GM12878 (cell line): ENCODE results near the gene ZFC3H1. TPM values are rescaled to one million over a fixed set of nuclear protein-coding genes. Genes with fewer than 3 reads are reported as not detected.

Source experiments
- ATAC-seq: fragments of 200-7000 bp; cut with Tn5 transposase; 3 replicates; pipeline ENCODE4 v1.9.1; 2020; ENCODE audit warnings: mild to moderate bottlenecking, moderate library complexity
- BruUV-seq: library from RNA; stranded (reverse); fragments of 400-500 nt; replicated peaks from 2 replicates; lab custom pipeline; 2021; lab: Mats Ljungman, UMichigan
- CTCF ChIA-PET: fragments of 300-600 bp; sonication (Branson Sonifier 250); formaldehyde crosslinking; extraction: SDS; loops from one replicate; lab custom pipeline; 2021; ENCODE audit warnings: inconsistent platforms; lab: Yijun Ruan, JAX
- POLR2A ChIA-PET: fragments of 350-600 bp; formaldehyde crosslinking; extraction: SDS; loops from one replicate; lab custom pipeline; 2021; ENCODE audit warnings: inconsistent platforms; lab: Charles Lee
- RAD21 ChIA-PET: fragments of 300-600 bp; sonication (Branson Sonifier 250); formaldehyde crosslinking; loops from one replicate; lab custom pipeline; 2023; ENCODE audit warnings: antibody characterized with exemption; ENCODE audit not compliant: unreplicated experiment; lab: Charles Lee
- SMC1A ChIA-PET: fragments of 300-600 bp; sonication (Branson Sonifier 250); formaldehyde crosslinking; loops from one replicate; lab custom pipeline; 2023; ENCODE audit not compliant: unreplicated experiment, uncharacterized antibody; lab: Charles Lee
- DNase-seq: peaks from one replicate; pipeline ENCODE4 v3.0.0-alpha.2; 2011; ENCODE audit warnings: low read depth, low spot score
- FAIRE-seq: peaks from 3 replicates; lab custom pipeline; 2011; peaks lifted over from hg19 to GRCh38; lab: Jason Lieb, UNC
- H2AFZ ChIP-seq: 2 replicates; pipeline ENCODE4 v1.6.0; 2011; ENCODE audit warnings: low read depth, low read length, control low read depth; ENCODE audit not compliant: control insufficient read depth
- H3K27ac ChIP-seq: 2 replicates; pipeline ENCODE4 v1.5.1; 2011; ENCODE audit warnings: control low read depth; ENCODE audit not compliant: control insufficient read depth, insufficient read depth
- H3K27me3 ChIP-seq, 2 experiments: replicated peaks in 1 of 2; 2 replicates each; pipeline versions ENCODE4 v1.6.0 to v1.6.1; 2011; ENCODE audit warnings: low read length in 1 of 2; ENCODE audit not compliant: control insufficient read depth in 2 of 2, insufficient read depth in 2 of 2
- H3K36me3 ChIP-seq, 2 experiments: 2 replicates each; pipeline ENCODE4 v1.5.1; 2011; ENCODE audit warnings: low read length in 1 of 2; ENCODE audit not compliant: control insufficient read depth in 2 of 2, insufficient read depth in 2 of 2
- H3K4me1 ChIP-seq: 2 replicates; pipeline ENCODE4 v1.6.1; 2011; ENCODE audit warnings: mild to moderate bottlenecking, low read length, moderate library complexity, mixed read lengths; ENCODE audit not compliant: control insufficient read depth, insufficient read depth
- H3K4me2 ChIP-seq: 2 replicates; pipeline ENCODE4 v1.6.0; 2011; ENCODE audit warnings: control low read depth; ENCODE audit not compliant: control insufficient read depth, insufficient read depth
- H3K4me3 ChIP-seq: fragments of 200-600 bp; sonication (generic); 2 replicates; pipeline ENCODE4 v1.5.1; 2016
- H3K79me2 ChIP-seq: 2 replicates; pipeline ENCODE4 v1.6.0; 2011; ENCODE audit warnings: low read length; ENCODE audit not compliant: control insufficient read depth, insufficient read depth
- H3K9ac ChIP-seq: 2 replicates; pipeline ENCODE4 v1.8.0; 2011; ENCODE audit warnings: low read length, control low read depth, mixed read lengths; ENCODE audit not compliant: control insufficient read depth, insufficient read depth
- H3K9me3 ChIP-seq: replicated peaks from 3 replicates; pipeline ENCODE4 v1.5.1; 2011; ENCODE audit warnings: mild to moderate bottlenecking, low read length; ENCODE audit not compliant: control insufficient read depth, insufficient read depth
- H4K20me1 ChIP-seq: 2 replicates; pipeline ENCODE4 v1.6.0; 2011; ENCODE audit not compliant: control insufficient read depth, insufficient read depth
- BHLHE40 ChIP-seq, 2 experiments: fragments of 450-650 bp in 1 of 2; IDR thresholded peaks; 2 replicates each; pipeline ENCODE4 v1.6.1; 2011 to 2017; ENCODE audit warnings: low read depth in 2 of 2, borderline replicate concordance in 1 of 2, improper control_type of control experiment in 1 of 2, low read length in 1 of 2, mild to moderate bottlenecking in 1 of 2
- BMI1 ChIP-seq: fragments of 450-650 bp; IDR thresholded peaks from 2 replicates; pipeline ENCODE4 v1.6.1; 2016; ENCODE audit warnings: mild to moderate bottlenecking, moderate library complexity, borderline replicate concordance
- CHD1 ChIP-seq: IDR thresholded peaks from 2 replicates; pipeline ENCODE4 v1.6.1; 2012; ENCODE audit warnings: low read depth, low read length, improper control_type of control experiment
- IKZF2 ChIP-seq, 2 experiments: fragments of 450-650 bp; IDR thresholded peaks; 2 replicates each; pipeline ENCODE4 v1.6.1; 2017; ENCODE audit warnings: mild to moderate bottlenecking in 2 of 2, moderate library complexity in 2 of 2
- IRF4 ChIP-seq: IDR thresholded peaks from 2 replicates; pipeline ENCODE4 v1.6.1; 2011; ENCODE audit warnings: low read depth, low read length
- NRF1 ChIP-seq: conservative IDR thresholded peaks from 2 replicates; pipeline ENCODE4 v1.6.1; 2011; ENCODE audit warnings: mild to moderate bottlenecking, low read depth, low read length, improper control_type of control experiment
- RB1 ChIP-seq: fragments of 450-650 bp; formaldehyde crosslinking; IDR thresholded peaks from 2 replicates; pipeline ENCODE4 v1.6.1; 2017; ENCODE audit warnings: mild to moderate bottlenecking, borderline replicate concordance
- RUNX3 ChIP-seq: IDR thresholded peaks from 2 replicates; pipeline ENCODE4 v1.6.1; 2012; ENCODE audit warnings: low read length, inconsistent platforms
- WGBS: methylation state at CpG from one replicate; pipeline ENCODE4 v1.1.6; 2016; ENCODE audit warnings: low lambda C conversion rate; ENCODE audit not compliant: insufficient replicate concordance, insufficient coverage; ENCODE audit errors: missing lambda C conversion rate; 5-methylcytosine and 5-hydroxymethylcytosine counted together
- in situ Hi-C: fragments of 300-500 bp; cut with MboI; formaldehyde crosslinking; loops from 9 replicates; pipeline ENCODE4 v1.14.3; 2018; ENCODE audit warnings: mixed read lengths
- intact Hi-C: fragments of 100-400 bp; cut with micrococcal nuclease; formaldehyde crosslinking; loops from one replicate; pipeline ENCODE4 v1.14.2; 2022; ENCODE audit not compliant: unreplicated experiment
- polyA plus RNA-seq, 11 experiments: library from polyadenylated mRNA; depleted of rRNA in 4 of 11; unstranded in 6 of 11; stranded (reverse) in 5 of 11; fragments of >200 nt; fragmentation: Nextera tagmentation in 4 of 11; fragmentation: Illumina TruSeq in 1 of 11; extraction: Ambion mirVana in 4 of 11; extraction: Trizol in 1 of 11; gene quantifications; 1 replicate in 1 of 11; 2 replicates in 10 of 11; pipeline versions ENCODE4 v1.2.1 to v1.2.3, GENCODE V29; 2011 to 2016; ENCODE audit warnings: inconsistent platforms in 2 of 11, missing spikeins in 2 of 11, low read depth in 1 of 11
- total RNA-seq, 4 experiments: library from RNA; depleted of rRNA in 3 of 4; stranded (reverse); fragments of >200 nt in 3 of 4; fragmentation: Illumina TruSeq in 1 of 4; extraction: Trizol in 1 of 4; gene quantifications; 2 replicates each; pipeline versions ENCODE4 v1.2.1 to v1.2.3, GENCODE V29; 2013 to 2021
- TF ChIP-seq, protein P1 (sequence below): IDR thresholded peaks from 2 replicates; pipeline ENCODE4 v1.6.1; 2012; ENCODE audit warnings: improper control_type of control experiment, low read depth, low read length; ENCODE audit not compliant: insufficient replicate concordance
- TF ChIP-seq, protein P2 (sequence below): fragments of 150-350 bp; IDR thresholded peaks from 2 replicates; pipeline ENCODE4 v1.6.1; 2014; ENCODE audit warnings: mild to moderate bottlenecking, low read depth, low read length
- TF ChIP-seq, protein P3 (sequence below): IDR thresholded peaks from 2 replicates; pipeline ENCODE4 v1.6.1; 2011; ENCODE audit warnings: low read depth, mild to moderate bottlenecking, low read length, moderate library complexity, borderline replicate concordance; ENCODE audit errors: extremely low read depth
- TF ChIP-seq, protein P4 (sequence below): fragments of 450-650 bp; IDR thresholded peaks from 2 replicates; pipeline ENCODE4 v1.6.1; 2017; ENCODE audit warnings: antibody characterized with exemption, mild to moderate bottlenecking, moderate library complexity

The ZFC3H1 gene
- total and polyA plus RNA-seq, 10 of the 15 experiments (the other 5 are each of a cell fraction or from before 2014, with no cell fraction given): 11.2 to 88.7 (median 25.9) TPM

DNA sequence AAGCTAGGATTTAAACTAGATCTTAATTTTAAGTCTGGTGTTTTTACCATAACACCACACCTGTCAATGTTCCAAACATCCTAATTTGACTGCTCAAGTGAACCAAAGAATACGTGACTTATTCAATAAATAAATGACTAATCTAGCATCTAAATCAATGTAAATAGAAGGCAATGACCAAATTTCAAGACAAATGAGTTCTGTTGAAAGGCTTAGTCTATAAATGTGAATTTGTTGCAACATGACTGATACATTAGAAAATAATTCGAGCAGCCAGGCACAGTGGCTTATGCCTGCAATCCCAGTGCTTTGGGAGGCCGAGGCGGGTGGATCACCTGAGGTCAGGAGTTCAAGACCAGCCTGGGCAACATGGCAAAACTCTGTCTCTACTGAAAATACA is 15.1 kb downstream of the ZFC3H1 start:
- Histone ChIP-seq H3K27ac (no peak overlapping the region), H3K36me3 (peaks cover 0 to 33% of the 10 kb centered on the region in 2 experiments; a peak in 2 of 4 replicates), H3K27me3 (no peaks in the 10 kb centered on the region), H3K4me1 (no peaks in the 10 kb centered on the region), H3K79me2 (peaks cover 38% of the 10 kb centered on the region), H3K9me3 (peaks cover 8% of the 10 kb centered on the region; the same call in 2 of the 3 replicates), H3K4me3 (no peak overlapping the region), H3K4me2 (no peak overlapping the region), H4K20me1 (no peaks in the 10 kb centered on the region), H3K9ac (no peak overlapping the region), H2AFZ (no peak overlapping the region)
- ChIA-PET POLR2A (interaction anchor here (0.9 kb wide), 1 partner anchor 15 kb away, joined by 3 read pairs; no protein-coding TSS in a partner anchor), RAD21 (interaction anchor here (1.2 kb wide), 1 partner anchor 99 kb away, joined by 6 read pairs; no protein-coding TSS in a partner anchor), SMC1A (interaction anchor here (0.7 to 1.5 kb wide), 4 partner anchors 15 to 100 kb away, joined by 3 to 4 read pairs (median 4); partner anchors contain the start of genes THAP2 and ZFC3H1), CTCF (interaction anchor here (0.7 to 4.5 kb wide), 4 partner anchors 12 to 38 kb away, joined by 3 to 46 read pairs (median 4); partner anchors contain the start of gene TMEM19)
- BruUV-seq: no TSS peak
- FAIRE-seq: no peak
- DNase-seq: no peak
- WGBS: 94% methylated on average over 4 of the region's 4 CpGs
- intact Hi-C loops: no loop called here
- ATAC-seq: no peak
- in situ Hi-C loops: no loop called here
- TF ChIP-seq, protein P1, sequence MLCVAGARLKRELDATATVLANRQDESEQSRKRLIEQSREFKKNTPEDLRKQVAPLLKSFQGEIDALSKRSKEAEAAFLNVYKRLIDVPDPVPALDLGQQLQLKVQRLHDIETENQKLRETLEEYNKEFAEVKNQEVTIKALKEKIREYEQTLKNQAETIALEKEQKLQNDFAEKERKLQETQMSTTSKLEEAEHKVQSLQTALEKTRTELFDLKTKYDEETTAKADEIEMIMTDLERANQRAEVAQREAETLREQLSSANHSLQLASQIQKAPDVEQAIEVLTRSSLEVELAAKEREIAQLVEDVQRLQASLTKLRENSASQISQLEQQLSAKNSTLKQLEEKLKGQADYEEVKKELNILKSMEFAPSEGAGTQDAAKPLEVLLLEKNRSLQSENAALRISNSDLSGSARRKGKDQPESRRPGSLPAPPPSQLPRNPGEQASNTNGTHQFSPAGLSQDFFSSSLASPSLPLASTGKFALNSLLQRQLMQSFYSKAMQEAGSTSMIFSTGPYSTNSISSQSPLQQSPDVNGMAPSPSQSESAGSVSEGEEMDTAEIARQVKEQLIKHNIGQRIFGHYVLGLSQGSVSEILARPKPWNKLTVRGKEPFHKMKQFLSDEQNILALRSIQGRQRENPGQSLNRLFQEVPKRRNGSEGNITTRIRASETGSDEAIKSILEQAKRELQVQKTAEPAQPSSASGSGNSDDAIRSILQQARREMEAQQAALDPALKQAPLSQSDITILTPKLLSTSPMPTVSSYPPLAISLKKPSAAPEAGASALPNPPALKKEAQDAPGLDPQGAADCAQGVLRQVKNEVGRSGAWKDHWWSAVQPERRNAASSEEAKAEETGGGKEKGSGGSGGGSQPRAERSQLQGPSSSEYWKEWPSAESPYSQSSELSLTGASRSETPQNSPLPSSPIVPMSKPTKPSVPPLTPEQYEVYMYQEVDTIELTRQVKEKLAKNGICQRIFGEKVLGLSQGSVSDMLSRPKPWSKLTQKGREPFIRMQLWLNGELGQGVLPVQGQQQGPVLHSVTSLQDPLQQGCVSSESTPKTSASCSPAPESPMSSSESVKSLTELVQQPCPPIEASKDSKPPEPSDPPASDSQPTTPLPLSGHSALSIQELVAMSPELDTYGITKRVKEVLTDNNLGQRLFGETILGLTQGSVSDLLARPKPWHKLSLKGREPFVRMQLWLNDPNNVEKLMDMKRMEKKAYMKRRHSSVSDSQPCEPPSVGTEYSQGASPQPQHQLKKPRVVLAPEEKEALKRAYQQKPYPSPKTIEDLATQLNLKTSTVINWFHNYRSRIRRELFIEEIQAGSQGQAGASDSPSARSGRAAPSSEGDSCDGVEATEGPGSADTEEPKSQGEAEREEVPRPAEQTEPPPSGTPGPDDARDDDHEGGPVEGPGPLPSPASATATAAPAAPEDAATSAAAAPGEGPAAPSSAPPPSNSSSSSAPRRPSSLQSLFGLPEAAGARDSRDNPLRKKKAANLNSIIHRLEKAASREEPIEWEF: no peak
- no peak for TF ChIP-seq BHLHE40 (IDR thresholded peaks at IDR 0.05; ENCODE audit: borderline replicate concordance in 1 of 2, low read depth in 2 of 2, low read length in 1 of 2)
- TF ChIP-seq, protein P2, sequence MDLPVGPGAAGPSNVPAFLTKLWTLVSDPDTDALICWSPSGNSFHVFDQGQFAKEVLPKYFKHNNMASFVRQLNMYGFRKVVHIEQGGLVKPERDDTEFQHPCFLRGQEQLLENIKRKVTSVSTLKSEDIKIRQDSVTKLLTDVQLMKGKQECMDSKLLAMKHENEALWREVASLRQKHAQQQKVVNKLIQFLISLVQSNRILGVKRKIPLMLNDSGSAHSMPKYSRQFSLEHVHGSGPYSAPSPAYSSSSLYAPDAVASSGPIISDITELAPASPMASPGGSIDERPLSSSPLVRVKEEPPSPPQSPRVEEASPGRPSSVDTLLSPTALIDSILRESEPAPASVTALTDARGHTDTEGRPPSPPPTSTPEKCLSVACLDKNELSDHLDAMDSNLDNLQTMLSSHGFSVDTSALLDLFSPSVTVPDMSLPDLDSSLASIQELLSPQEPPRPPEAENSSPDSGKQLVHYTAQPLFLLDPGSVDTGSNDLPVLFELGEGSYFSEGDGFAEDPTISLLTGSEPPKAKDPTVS: no peak
- TF ChIP-seq, protein P3, sequence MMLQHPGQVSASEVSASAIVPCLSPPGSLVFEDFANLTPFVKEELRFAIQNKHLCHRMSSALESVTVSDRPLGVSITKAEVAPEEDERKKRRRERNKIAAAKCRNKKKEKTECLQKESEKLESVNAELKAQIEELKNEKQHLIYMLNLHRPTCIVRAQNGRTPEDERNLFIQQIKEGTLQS: no peak
- no peak for TF ChIP-seq RUNX3
- TF ChIP-seq BMI1: no peak
- no peak for TF ChIP-seq NRF1
- no peak for TF ChIP-seq IRF4
- no peak for TF ChIP-seq CHD1
- TF ChIP-seq RB1: no peak
- TF ChIP-seq IKZF2 (IDR thresholded peaks at IDR 0.05): no peak
- TF ChIP-seq, protein P4, sequence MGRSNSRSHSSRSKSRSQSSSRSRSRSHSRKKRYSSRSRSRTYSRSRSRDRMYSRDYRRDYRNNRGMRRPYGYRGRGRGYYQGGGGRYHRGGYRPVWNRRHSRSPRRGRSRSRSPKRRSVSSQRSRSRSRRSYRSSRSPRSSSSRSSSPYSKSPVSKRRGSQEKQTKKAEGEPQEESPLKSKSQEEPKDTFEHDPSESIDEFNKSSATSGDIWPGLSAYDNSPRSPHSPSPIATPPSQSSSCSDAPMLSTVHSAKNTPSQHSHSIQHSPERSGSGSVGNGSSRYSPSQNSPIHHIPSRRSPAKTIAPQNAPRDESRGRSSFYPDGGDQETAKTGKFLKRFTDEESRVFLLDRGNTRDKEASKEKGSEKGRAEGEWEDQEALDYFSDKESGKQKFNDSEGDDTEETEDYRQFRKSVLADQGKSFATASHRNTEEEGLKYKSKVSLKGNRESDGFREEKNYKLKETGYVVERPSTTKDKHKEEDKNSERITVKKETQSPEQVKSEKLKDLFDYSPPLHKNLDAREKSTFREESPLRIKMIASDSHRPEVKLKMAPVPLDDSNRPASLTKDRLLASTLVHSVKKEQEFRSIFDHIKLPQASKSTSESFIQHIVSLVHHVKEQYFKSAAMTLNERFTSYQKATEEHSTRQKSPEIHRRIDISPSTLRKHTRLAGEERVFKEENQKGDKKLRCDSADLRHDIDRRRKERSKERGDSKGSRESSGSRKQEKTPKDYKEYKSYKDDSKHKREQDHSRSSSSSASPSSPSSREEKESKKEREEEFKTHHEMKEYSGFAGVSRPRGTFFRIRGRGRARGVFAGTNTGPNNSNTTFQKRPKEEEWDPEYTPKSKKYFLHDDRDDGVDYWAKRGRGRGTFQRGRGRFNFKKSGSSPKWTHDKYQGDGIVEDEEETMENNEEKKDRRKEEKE: no peak
